Loucy (cell line): ENCODE data around the gene ENDOD1.

Experiments
- H2AFZ ChIP-seq: fragments of 200-600 bp; sonication (generic); 2 replicates; pipeline ENCODE4 v1.6.0; 2016; ENCODE audit warnings: antibody characterized with exemption, mild to moderate bottlenecking, low read length, moderate library complexity
- H3F3A ChIP-seq: fragments of 200-600 bp; 2 replicates; pipeline ENCODE4 v1.6.0; 2016; ENCODE audit warnings: antibody characterized with exemption, low read depth, mild to moderate bottlenecking
- H3K27me3 ChIP-seq: fragments of 200-600 bp; sonication (generic); 2 replicates; pipeline ENCODE4 v1.6.1; 2014; ENCODE audit warnings: low read length, mild to moderate bottlenecking; ENCODE audit not compliant: insufficient read depth, poor library complexity, severe bottlenecking
- H3K36me3 ChIP-seq: fragments of 200-600 bp; sonication (generic); 2 replicates; pipeline ENCODE4 v1.6.1; 2016; ENCODE audit warnings: low read length; ENCODE audit not compliant: insufficient read depth
- H3K4me1 ChIP-seq: fragments of 200-600 bp; sonication (generic); 2 replicates; pipeline ENCODE4 v1.5.1; 2014; ENCODE audit warnings: low read length, mild to moderate bottlenecking; ENCODE audit not compliant: insufficient read depth, poor library complexity, severe bottlenecking
- H3K4me2 ChIP-seq: fragments of 200-600 bp; sonication (generic); 2 replicates; pipeline ENCODE4 v1.6.0; 2014; ENCODE audit warnings: antibody characterized with exemption, low read length, low read depth, mild to moderate bottlenecking; ENCODE audit not compliant: poor library complexity, severe bottlenecking
- H3K4me3 ChIP-seq: fragments of 200-600 bp; sonication (generic); 2 replicates; pipeline ENCODE4 v1.5.1; 2014; ENCODE audit warnings: low read length, mild to moderate bottlenecking, mixed read lengths; ENCODE audit not compliant: poor library complexity, severe bottlenecking
- H3K79me2 ChIP-seq: fragments of 200-600 bp; sonication (generic); 2 replicates; pipeline ENCODE4 v1.6.1; 2014; ENCODE audit warnings: low read length; ENCODE audit not compliant: insufficient read depth
- H3K9ac ChIP-seq: fragments of 200-600 bp; sonication (generic); 2 replicates; pipeline ENCODE4 v1.6.0; 2014; ENCODE audit warnings: mild to moderate bottlenecking, low read depth, low read length, moderate library complexity; ENCODE audit not compliant: poor library complexity, severe bottlenecking
- H3K9me2 ChIP-seq: fragments of 200-600 bp; sonication (generic); replicated peaks from 2 replicates; pipeline ENCODE4 v1.6.1; 2016; ENCODE audit warnings: low read depth, low read length, mixed read lengths
- H3K9me3 ChIP-seq: fragments of 200-600 bp; sonication (generic); 2 replicates; pipeline ENCODE4 v1.6.1; 2014; ENCODE audit warnings: mild to moderate bottlenecking, antibody characterized with exemption, low read length, low read depth; ENCODE audit not compliant: insufficient read depth
- H4K20me1 ChIP-seq: fragments of 200-600 bp; sonication (generic); 2 replicates; pipeline ENCODE4 v1.6.0; 2014; ENCODE audit warnings: antibody characterized with exemption, low read length, mild to moderate bottlenecking; ENCODE audit not compliant: insufficient read depth, poor library complexity, severe bottlenecking
- EZH2phosphoT487 ChIP-seq: fragments of 200-600 bp; IDR thresholded peaks from 2 replicates; pipeline ENCODE4 v1.6.1; 2018; ENCODE audit warnings: antibody characterized with exemption, mild to moderate bottlenecking, moderate library complexity, borderline replicate concordance
- TF ChIP-seq, protein P1 (sequence below): fragments of 200-600 bp; sonication (generic); conservative IDR thresholded peaks from 2 replicates; pipeline ENCODE4 v1.5.1; 2014; ENCODE audit warnings: mild to moderate bottlenecking, antibody characterized with exemption, low read length

The ENDOD1 gene

DNA sequence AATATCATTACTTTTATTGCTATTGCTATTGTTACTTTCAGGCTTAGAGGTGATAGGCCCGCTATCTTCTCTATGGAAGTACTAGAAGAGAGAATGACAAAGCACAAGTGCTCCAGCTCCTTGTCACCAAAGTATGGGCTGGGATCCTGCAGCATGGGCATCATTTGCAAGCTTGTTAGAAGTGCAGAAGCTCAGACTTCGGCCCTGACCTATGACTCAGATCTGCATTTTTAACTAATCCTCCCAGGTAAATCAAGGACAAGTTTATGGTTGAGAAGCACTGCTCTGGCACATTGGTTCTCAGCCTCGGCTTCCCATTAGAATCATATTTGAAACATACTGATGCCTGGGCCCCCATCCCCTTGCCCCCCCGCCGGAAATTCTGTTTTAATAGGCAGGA, 8.6 kb upstream of the ENDOD1 start:
- Histone ChIP-seq H3K27me3 (no peaks in the 10 kb centered on the region), H3K4me2 (peak overlapping the region; percentile 51), H3K4me1 (peaks cover 75% of the 10 kb centered on the region), H3K79me2 (no peaks in the 10 kb centered on the region), H3F3A (peaks cover 9% of the 10 kb centered on the region), H3K36me3 (no peaks in the 10 kb centered on the region), H3K9ac (peak overlapping the region; percentile 59), H3K4me3 (peak overlapping the region; percentile 18), H3K9me2 (no peaks in the 10 kb centered on the region), H3K9me3 (no peaks in the 10 kb centered on the region), H4K20me1 (no peaks in the 10 kb centered on the region), H2AFZ (peak overlapping the region; percentile 79)
- TF ChIP-seq EZH2phosphoT487 = no peak
- TF ChIP-seq, protein P1, sequence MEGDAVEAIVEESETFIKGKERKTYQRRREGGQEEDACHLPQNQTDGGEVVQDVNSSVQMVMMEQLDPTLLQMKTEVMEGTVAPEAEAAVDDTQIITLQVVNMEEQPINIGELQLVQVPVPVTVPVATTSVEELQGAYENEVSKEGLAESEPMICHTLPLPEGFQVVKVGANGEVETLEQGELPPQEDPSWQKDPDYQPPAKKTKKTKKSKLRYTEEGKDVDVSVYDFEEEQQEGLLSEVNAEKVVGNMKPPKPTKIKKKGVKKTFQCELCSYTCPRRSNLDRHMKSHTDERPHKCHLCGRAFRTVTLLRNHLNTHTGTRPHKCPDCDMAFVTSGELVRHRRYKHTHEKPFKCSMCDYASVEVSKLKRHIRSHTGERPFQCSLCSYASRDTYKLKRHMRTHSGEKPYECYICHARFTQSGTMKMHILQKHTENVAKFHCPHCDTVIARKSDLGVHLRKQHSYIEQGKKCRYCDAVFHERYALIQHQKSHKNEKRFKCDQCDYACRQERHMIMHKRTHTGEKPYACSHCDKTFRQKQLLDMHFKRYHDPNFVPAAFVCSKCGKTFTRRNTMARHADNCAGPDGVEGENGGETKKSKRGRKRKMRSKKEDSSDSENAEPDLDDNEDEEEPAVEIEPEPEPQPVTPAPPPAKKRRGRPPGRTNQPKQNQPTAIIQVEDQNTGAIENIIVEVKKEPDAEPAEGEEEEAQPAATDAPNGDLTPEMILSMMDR = no peak

DNA sequence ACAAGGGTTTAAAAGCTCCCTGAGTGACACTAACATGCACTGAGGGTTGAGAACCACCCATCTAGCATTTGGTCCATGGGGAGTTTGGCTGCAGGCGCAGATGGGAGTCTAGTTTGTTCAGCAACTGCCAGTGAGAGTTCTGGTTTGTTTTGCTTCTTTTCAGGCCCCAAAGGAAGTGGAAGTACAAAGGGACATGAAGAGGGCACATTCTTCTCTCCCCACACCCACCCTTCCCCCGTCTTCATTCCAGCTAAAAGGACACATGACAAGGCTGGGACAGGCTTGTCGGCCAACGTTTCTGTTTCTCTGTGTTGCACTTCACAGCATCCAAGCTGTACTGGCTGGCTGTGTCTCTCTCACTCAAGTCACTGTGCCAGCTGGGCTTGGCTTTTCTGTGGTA, 8.2 kb upstream of the ENDOD1 start:
- no peaks in the 10 kb centered on the region for H3K79me2 ChIP-seq
- no peaks in the 10 kb centered on the region for H3K9me2 ChIP-seq
- H3F3A ChIP-seq = peaks cover 9% of the 10 kb centered on the region
- H3K36me3 ChIP-seq = no peaks in the 10 kb centered on the region
- no peaks in the 10 kb centered on the region for H4K20me1 ChIP-seq
- no peaks in the 10 kb centered on the region for H3K27me3 ChIP-seq
- peak overlapping the region; percentile 18 for H3K4me3 ChIP-seq
- peak overlapping the region; percentile 59 for H3K9ac ChIP-seq
- no peak for TF ChIP-seq EZH2phosphoT487
- TF ChIP-seq, protein P1 = no peak
- peak overlapping the region; percentile 79 for H2AFZ ChIP-seq
- peak overlapping the region; percentile 51 for H3K4me2 ChIP-seq
- peaks cover 71% of the 10 kb centered on the region for H3K4me1 ChIP-seq
- H3K9me3 ChIP-seq = no peaks in the 10 kb centered on the region

- Histone ChIP-seq H3K9me3 (no peaks in the 10 kb centered on the region), H3K4me3 (no peak overlapping the region), H3K4me1 (peaks cover 60% of the 10 kb centered on the region)
These were observed 7.1 kb upstream of the ENDOD1 start for GRCh38 chr11:95082576-95083001.

More at GRCh38 chr11:95082576-95083001, 7.1 kb upstream of the ENDOD1 start:
- Histone ChIP-seq H3K9ac (no peak overlapping the region), H3K36me3 (no peaks in the 10 kb centered on the region), H3K9me2 (no peaks in the 10 kb centered on the region), H3K27me3 (no peaks in the 10 kb centered on the region), H4K20me1 (no peaks in the 10 kb centered on the region), H3K4me2 (no peak overlapping the region), H3F3A (no peaks in the 10 kb centered on the region), H2AFZ (no peak overlapping the region), H3K79me2 (no peaks in the 10 kb centered on the region)
- no peak for TF ChIP-seq EZH2phosphoT487
- TF ChIP-seq, protein P1 = no peak
